ENCODE measurements around the gene ARSB. TPM values are rescaled to one million over a fixed set of nuclear protein-coding genes. Genes with fewer than 3 reads are reported as not detected.

The ARSB gene
- total RNA-seq, 2 donors from 2014 or later, result 28.1 TPM

GRCh38 chr5:78795757-78796156 lies 189.4 kb downstream of the ARSB start:
- Mint-ChIP-seq H3K9me3 (peaks cover 6% of the 10 kb centered on the region), H3K36me3 (ENCODE audit: low read depth) (peaks cover 10% of the 10 kb centered on the region)
- H3K4me3 ChIP-seq (ENCODE audit: low read length), result no peak overlapping the region

GRCh38 chr5:78794693-78795215 lies 190.4 kb downstream of the ARSB start:
- WGBS, 2 experiments (ENCODE audit: insufficient coverage in 1 of 2, insufficient read length in 1 of 2), result 88 to 89% methylated on average over 1 of the region's 1 CpG
- TF ChIP-seq CTCF (conservative IDR thresholded peaks at IDR 0.05), result no peak

More at GRCh38 chr5:78795757-78796156, 189.4 kb downstream of the ARSB start:
- Mint-ChIP-seq H3K4me1 (peaks cover 42% of the 10 kb centered on the region), H3K4me3 (no peak overlapping the region), H3K27me3 (ENCODE audit: insufficient read depth) (no peaks in the 10 kb centered on the region), H3K27ac (peak overlapping the region; percentile 79)
- TF ChIP-seq CTCF (conservative IDR thresholded peaks at IDR 0.05), result no peak
- H3K36me3 ChIP-seq (ENCODE audit: control insufficient read depth, insufficient read depth, low read length), result no peaks in the 10 kb centered on the region
- H3K9me3 ChIP-seq (ENCODE audit: control insufficient read depth, low read length), result peaks cover 3% of the 10 kb centered on the region
- no peaks in the 10 kb centered on the region for H3K27me3 ChIP-seq (ENCODE audit: control insufficient read depth, insufficient read depth, low read length, poor library complexity, severe bottlenecking)
- H3K9ac ChIP-seq (ENCODE audit: extremely low read depth, low read length, poor library complexity, severe bottlenecking), result no peak overlapping the region
- 87% methylated on average over 2 of the region's 2 CpGs; no CpG with 5 or more reads in 1 of the 2 experiments for WGBS, 2 experiments (ENCODE audit: insufficient coverage in 1 of 2, insufficient read length in 1 of 2)
- peaks cover 19% of the 10 kb centered on the region for H3K4me1 ChIP-seq (ENCODE audit: control insufficient read depth, insufficient read depth, low read length)
- DNase-seq, result no peak
- H3K27ac ChIP-seq (ENCODE audit: low read depth, low read length), result no peak overlapping the region

GRCh38 chr5:78793907-78794662 lies 191.0 kb downstream of the ARSB start:
- no peak for DNase-seq
- Histone ChIP-seq H3K9me3 (ENCODE audit: control insufficient read depth, low read length) (no peaks in the 10 kb centered on the region), H3K36me3 (ENCODE audit: control insufficient read depth, insufficient read depth, low read length) (no peaks in the 10 kb centered on the region), H3K4me3 (ENCODE audit: low read length) (peak overlapping the region; percentile 54), H3K27me3 (ENCODE audit: control insufficient read depth, insufficient read depth, low read length, poor library complexity, severe bottlenecking) (no peaks in the 10 kb centered on the region), H3K4me1 (ENCODE audit: control insufficient read depth, insufficient read depth, low read length) (peaks cover 19% of the 10 kb centered on the region), H3K27ac (ENCODE audit: low read depth, low read length) (no peak overlapping the region), H3K9ac (ENCODE audit: extremely low read depth, low read length, poor library complexity, severe bottlenecking) (no peak overlapping the region)
- peaks cover 4% of the 10 kb centered on the region for H3K36me3 Mint-ChIP-seq (ENCODE audit: low read depth)
- no peaks in the 10 kb centered on the region for H3K9me3 Mint-ChIP-seq
- no peak for TF ChIP-seq CTCF (conservative IDR thresholded peaks at IDR 0.05)
- 77 to 82% methylated on average over 5 to 7 of the region's 7 CpGs for WGBS, 2 experiments (ENCODE audit: insufficient coverage in 1 of 2, insufficient read length in 1 of 2)
- H3K27me3 Mint-ChIP-seq (ENCODE audit: insufficient read depth), result no peaks in the 10 kb centered on the region
- peak overlapping the region; percentile 8 for H3K4me3 Mint-ChIP-seq
- peaks cover 42% of the 10 kb centered on the region for H3K4me1 Mint-ChIP-seq
- H3K27ac Mint-ChIP-seq, result peak overlapping the region; percentile 45

More at GRCh38 chr5:78794693-78795215, 190.4 kb downstream of the ARSB start:
- Mint-ChIP-seq H3K27ac (peak overlapping the region; percentile 45), H3K27me3 (ENCODE audit: insufficient read depth) (no peaks in the 10 kb centered on the region), H3K36me3 (ENCODE audit: low read depth) (peaks cover 6% of the 10 kb centered on the region), H3K4me3 (peak overlapping the region; percentile 8), H3K4me1 (peaks cover 42% of the 10 kb centered on the region), H3K9me3 (peaks cover 2% of the 10 kb centered on the region)
- Histone ChIP-seq H3K36me3 (ENCODE audit: control insufficient read depth, insufficient read depth, low read length) (no peaks in the 10 kb centered on the region), H3K4me1 (ENCODE audit: control insufficient read depth, insufficient read depth, low read length) (peaks cover 19% of the 10 kb centered on the region), H3K4me3 (ENCODE audit: low read length) (no peak overlapping the region), H3K9me3 (ENCODE audit: control insufficient read depth, low read length) (no peaks in the 10 kb centered on the region), H3K27me3 (ENCODE audit: control insufficient read depth, insufficient read depth, low read length, poor library complexity, severe bottlenecking) (no peaks in the 10 kb centered on the region), H3K27ac (ENCODE audit: low read depth, low read length) (no peak overlapping the region), H3K9ac (ENCODE audit: extremely low read depth, low read length, poor library complexity, severe bottlenecking) (no peak overlapping the region)
- DNase-seq, result no peak

Measured in endodermal cell (in vitro differentiated cells).